Panc1 (cell line): Measurements from ENCODE around the gene RAMP1. TPM values are rescaled to one million over a fixed set of nuclear protein-coding genes. Genes with fewer than 3 reads are reported as not detected.

Experiments used
- ATAC-seq: fragments of 200-7000 bp; cut with Tn5 transposase; 2 replicates; pipeline ENCODE4 v1.9.1; 2020; ENCODE audit warnings: mild to moderate bottlenecking, moderate library complexity
- BruUV-seq: library from RNA; stranded (reverse); fragments of 400-500 nt; replicated peaks from 2 replicates; lab custom pipeline; 2021; lab: Mats Ljungman, UMichigan
- CTCF ChIA-PET: fragments of 300-600 bp; sonication (Branson Sonifier 250); formaldehyde crosslinking; loops from one replicate; lab custom pipeline; 2022; ENCODE audit warnings: antibody characterized with exemption; lab: Charles Lee
- POLR2A ChIA-PET: fragments of 300-600 bp; sonication (Branson Sonifier 250); formaldehyde crosslinking; loops from one replicate; lab custom pipeline; 2022; ENCODE audit warnings: antibody characterized with exemption; lab: Charles Lee
- DNase-seq: peaks from one replicate; pipeline ENCODE4 v3.0.0-alpha.2; 2010; ENCODE audit warnings: low read depth, low spot score
- H3K27ac ChIP-seq: 2 replicates; pipeline ENCODE4 v1.5.1; 2011; ENCODE audit warnings: mild to moderate bottlenecking, low read length, inconsistent platforms
- H3K27me3 ChIP-seq: fragments of 200-500 bp; sonication (Bioruptor generic); 2 replicates; pipeline ENCODE4 v1.6.0; 2014; ENCODE audit warnings: low read length, inconsistent platforms; ENCODE audit not compliant: control insufficient read depth, insufficient read depth
- H3K36me3 ChIP-seq: fragments of 200-500 bp; sonication (Bioruptor generic); 2 replicates; pipeline ENCODE4 v1.5.1; 2014; ENCODE audit warnings: inconsistent platforms, mild to moderate bottlenecking, low read length, moderate library complexity; ENCODE audit not compliant: control insufficient read depth, insufficient read depth
- H3K4me1 ChIP-seq: 2 replicates; pipeline ENCODE4 v1.5.1; 2011; ENCODE audit warnings: inconsistent platforms, mild to moderate bottlenecking, low read length, moderate library complexity; ENCODE audit not compliant: control insufficient read depth, insufficient read depth
- H3K4me3 ChIP-seq, 2 experiments: 2 replicates each; pipeline ENCODE4 v1.5.1; 2011 to 2012; ENCODE audit warnings: low read depth in 2 of 2, low read length in 2 of 2, mild to moderate bottlenecking in 2 of 2, inconsistent platforms in 1 of 2, moderate library complexity in 1 of 2
- H3K9me3 ChIP-seq: fragments of 200-500 bp; sonication (Bioruptor generic); 2 replicates; pipeline ENCODE4 v1.5.1; 2014; ENCODE audit warnings: low read depth, mild to moderate bottlenecking, inconsistent platforms, low read length, moderate library complexity; ENCODE audit not compliant: control insufficient read depth, insufficient read depth
- CTCF ChIP-seq: fragments of 450-650 bp; IDR thresholded peaks from 2 replicates; pipeline ENCODE4 v1.5.1; 2017; ENCODE audit warnings: mild to moderate bottlenecking
- POLR2AphosphoS5 ChIP-seq: IDR thresholded peaks from 2 replicates; pipeline ENCODE4 v1.6.1; 2012; ENCODE audit warnings: mild to moderate bottlenecking, low read depth, low read length, moderate library complexity
- REST ChIP-seq, 2 experiments: IDR thresholded peaks; 2 replicates each; pipeline ENCODE4 v1.6.1; 2011 to 2012; ENCODE audit warnings: low read depth in 2 of 2, control low read depth in 1 of 2, low read length in 1 of 2, mild to moderate bottlenecking in 1 of 2, moderate library complexity in 1 of 2; ENCODE audit not compliant: insufficient read depth in 1 of 2
- SIN3A ChIP-seq: IDR thresholded peaks from 2 replicates; pipeline ENCODE4 v1.6.1; 2012; ENCODE audit warnings: low read depth, mild to moderate bottlenecking, low read length, moderate library complexity, borderline replicate concordance; ENCODE audit not compliant: insufficient read depth
- TCF7L2 ChIP-seq: IDR thresholded peaks from 2 replicates; pipeline ENCODE4 v1.6.1; 2011; ENCODE audit warnings: mild to moderate bottlenecking, low read depth, low read length, inconsistent platforms
- in situ Hi-C: cut with HindIII; loops from 2 replicates; pipeline ENCODE4 v1.10.0; 2016; ENCODE audit warnings: low sequenced_read_pairs, low pct_unique_long_range_greater_than_20kb
- intact Hi-C: fragments of 100-400 bp; cut with micrococcal nuclease; formaldehyde crosslinking; loops from one replicate; pipeline ENCODE4 v1.10.0; 2022; ENCODE audit not compliant: unreplicated experiment
- total RNA-seq: library from RNA; stranded (reverse); gene quantifications from one replicate; pipeline ENCODE4 v1.2.1, GENCODE V29; 2021; ENCODE audit not compliant: unreplicated experiment

Gene RAMP1
- total RNA-seq, 1 experiment from 2014 or later: 17.6 TPM

- ATAC-seq (no peak; the same call in 1 of the 2 replicates), DNase-seq (no peak)
- intact Hi-C loops (no loop called here), in situ Hi-C loops (no loop called here)
- no peaks in the 10 kb centered on the region for H3K9me3 ChIP-seq
- H3K27ac ChIP-seq: no peak overlapping the region
- ChIA-PET CTCF (no interaction called here), POLR2A (no interaction called here)
- no peak overlapping the region for H3K4me3 ChIP-seq
- TF ChIP-seq CTCF (no peak), TCF7L2 (no peak), POLR2AphosphoS5 (no peak), REST (IDR thresholded peaks at IDR 0.05; ENCODE audit: insufficient read depth in 1 of 2, low read depth in 2 of 2, low read length in 1 of 2) (no peak), SIN3A (no peak)
- no peaks in the 10 kb centered on the region for H3K27me3 ChIP-seq
- no peaks in the 10 kb centered on the region for H3K4me1 ChIP-seq
- no TSS peak for BruUV-seq
- H3K36me3 ChIP-seq: no peaks in the 10 kb centered on the region
Measured at GRCh38 chr2:237885111-237885930, 25.9 kb downstream of the RAMP1 start.

- BruUV-seq: no TSS peak
- Histone ChIP-seq H3K36me3 (no peaks in the 10 kb centered on the region), H3K9me3 (no peaks in the 10 kb centered on the region), H3K27me3 (no peaks in the 10 kb centered on the region), H3K4me1 (no peaks in the 10 kb centered on the region), H3K27ac (no peak overlapping the region), H3K4me3 (no peak overlapping the region)
- DNase-seq: no peak
- ATAC-seq: no peak; the same call in 1 of the 2 replicates
- intact Hi-C loops: no loop called here
- in situ Hi-C loops: no loop called here
- CTCF ChIA-PET: no interaction called here
- TF ChIP-seq TCF7L2 (no peak), CTCF (no peak), POLR2AphosphoS5 (no peak), SIN3A (no peak)
- POLR2A ChIA-PET: no interaction called here
Measured at GRCh38 chr2:237885931-237886684, 26.7 kb downstream of the RAMP1 start.
